ENCODE data around the gene LYSMD4. TPM values are rescaled to one million over a fixed set of nuclear protein-coding genes. Genes with fewer than 3 reads are reported as not detected.

Gene LYSMD4
- total RNA-seq, 3 donors from 2014 or later, result 4.5 to 6.2 (median 5.5) TPM

Other genes with a start within 250 kb of the LYSMD4 start
- gene MEF2A, start 167.5 kb downstream of the LYSMD4 start, total RNA-seq, result 10 to 100 TPM; 19.8 to 24.0 (median 22.4) TPM

All from activated T-cell treated with anti-CD3 and anti-CD28 coated beads, Interleukin-2, amount 50 U/mL, for 4 hours (primary cell).